HPDE6-E6E7 (cell line): ENCODE data around the gene GIGYF2.

Source experiments
- DNase-seq: peaks from one replicate; pipeline ENCODE4 v3.0.0; 2011; ENCODE audit warnings: missing footprints; ENCODE audit errors: extremely low spot score

GIGYF2 gene

DNA sequence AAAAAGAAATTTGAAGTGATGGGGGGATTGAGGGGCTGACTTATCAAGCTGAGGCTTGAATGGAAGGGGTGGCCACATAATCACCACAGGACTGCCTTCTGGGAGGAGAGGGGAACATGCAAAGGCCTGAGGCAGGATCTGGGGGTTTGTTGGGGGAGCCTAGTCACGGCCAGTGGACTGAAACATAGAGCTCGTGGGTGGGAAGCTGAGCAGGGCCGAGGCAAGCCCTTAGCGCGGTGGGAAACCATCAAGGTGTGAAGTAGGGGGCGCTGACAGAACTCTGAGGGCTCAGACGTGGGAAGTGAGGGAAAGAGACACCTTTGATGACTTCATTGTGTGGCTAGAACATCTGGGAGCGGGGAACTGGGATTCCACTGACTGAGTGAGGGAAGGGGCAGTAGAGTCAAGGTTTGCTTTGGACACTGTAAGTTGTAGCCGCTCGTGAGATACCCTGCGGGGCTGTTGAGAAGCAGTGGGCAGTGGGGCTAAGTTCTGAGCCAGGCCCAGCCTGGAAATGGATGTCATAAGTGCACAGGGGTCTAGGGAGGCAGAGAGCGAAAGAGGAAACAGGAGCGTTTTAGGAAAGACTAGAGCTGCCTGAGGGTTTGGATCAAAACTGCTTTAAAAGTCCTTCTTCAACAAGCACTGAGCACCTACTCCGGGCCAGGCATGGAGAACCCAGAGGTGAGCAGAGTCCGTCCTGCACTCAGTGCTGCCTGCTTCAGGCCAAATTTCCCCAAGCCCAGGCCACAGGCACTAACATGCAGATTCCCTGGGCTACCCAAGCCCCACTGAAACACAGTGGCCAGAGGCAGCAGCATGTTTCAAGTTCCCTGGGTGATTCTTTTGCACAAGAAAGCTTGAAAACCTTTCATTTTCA is 172.2 kb downstream of the GIGYF2 start:
- DNase-seq = no peak

DNA sequence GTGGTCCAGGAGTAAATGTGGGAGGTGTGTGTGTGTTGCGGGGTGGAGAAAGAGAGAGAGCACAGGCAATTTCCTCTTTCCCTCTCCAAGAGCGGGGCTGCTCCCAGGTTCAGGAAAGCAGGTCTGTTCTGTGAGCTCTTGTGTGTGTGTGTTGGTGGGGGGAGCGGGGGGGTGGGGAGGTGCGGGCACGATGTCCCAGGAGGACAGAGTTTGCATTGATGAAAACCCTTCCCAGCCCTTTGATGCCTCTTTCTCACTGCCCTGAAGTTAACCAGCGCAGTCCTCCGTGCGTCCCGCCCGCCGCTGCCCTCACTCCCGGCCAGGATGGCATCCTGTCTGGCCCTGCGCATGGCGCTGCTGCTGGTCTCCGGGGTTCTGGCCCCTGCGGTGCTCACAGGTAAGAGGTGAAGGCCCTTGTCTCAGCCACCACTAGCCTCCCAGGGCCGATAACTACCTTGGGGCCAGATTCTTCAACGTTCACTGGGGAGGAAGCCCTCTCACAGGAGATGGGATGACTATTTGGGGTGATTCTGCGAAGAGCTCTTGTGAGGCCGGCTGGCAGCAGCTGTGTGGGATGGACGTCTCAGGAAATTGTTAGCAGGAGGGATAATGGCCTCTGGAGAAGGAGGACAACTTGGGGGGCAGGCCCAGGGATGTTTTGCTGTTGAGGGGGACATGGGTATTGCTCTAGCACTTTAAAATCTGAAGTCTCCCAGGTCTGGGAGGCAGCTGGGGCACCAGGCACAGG is 173.1 kb downstream of the GIGYF2 start, which contains the start of gene SNORC:
TSS of gene SNORC (plus strand) at position 247 of the 748 bp plus-strand sequence. CDS start at position 325, 78 bp downstream.
- DNase-seq = no peak

DNA sequence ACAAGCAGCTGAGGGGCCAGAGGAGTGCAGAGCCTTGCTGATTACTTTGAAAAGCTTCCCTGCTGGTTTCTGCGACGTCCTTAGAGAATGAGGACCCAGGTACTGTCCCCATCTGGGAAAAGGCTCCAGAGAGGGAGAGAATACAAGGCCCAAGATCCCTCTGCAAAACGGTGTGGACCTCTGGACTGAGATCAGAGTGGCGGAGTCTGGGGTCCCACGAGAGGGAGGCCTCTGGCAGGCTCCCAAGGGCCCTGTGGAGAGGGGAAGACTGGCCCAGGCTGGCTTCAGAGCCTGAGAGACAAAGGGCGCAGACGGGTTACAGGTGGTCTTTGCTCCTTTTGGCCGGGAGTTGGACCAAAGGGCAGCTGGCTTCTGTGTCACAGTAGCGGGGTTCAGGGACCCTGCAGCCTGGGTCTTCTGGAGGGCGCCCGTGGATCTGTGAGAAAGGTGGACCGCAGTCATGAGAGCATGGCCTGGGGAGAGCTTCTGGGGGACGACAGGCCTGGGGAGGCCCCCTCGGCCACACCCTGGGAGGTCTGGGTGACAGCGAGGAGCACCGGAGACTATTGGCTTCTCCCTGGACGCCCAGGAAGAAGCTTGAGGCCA is 173.7 kb downstream of the GIGYF2 start:
- DNase-seq = no peak

DNA sequence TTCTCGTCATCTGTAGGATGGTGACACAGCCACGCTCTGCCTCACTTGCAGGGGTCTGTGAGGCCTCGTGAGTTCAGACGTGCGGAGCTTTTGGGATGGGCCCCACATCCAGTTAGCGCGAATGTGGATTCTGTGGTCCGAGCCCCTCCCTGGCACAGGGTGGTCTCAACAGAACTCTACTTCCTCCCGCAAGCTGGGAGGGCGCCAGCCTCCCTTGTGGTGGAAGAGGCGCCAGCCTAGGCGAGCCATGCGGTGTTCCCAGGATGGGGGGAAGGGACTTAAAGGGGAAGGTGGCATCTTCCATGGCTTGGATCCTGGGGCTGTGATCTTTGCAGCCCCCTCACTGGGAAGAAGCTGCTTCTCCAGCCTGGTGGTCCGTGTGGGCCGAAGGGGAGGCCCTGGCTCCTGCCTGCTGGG is 174.3 kb downstream of the GIGYF2 start:
- no peak for DNase-seq

- no peak for DNase-seq
Observed at GRCh38 chr2:232871835-232872736, 175.0 kb downstream of the GIGYF2 start.

DNA sequence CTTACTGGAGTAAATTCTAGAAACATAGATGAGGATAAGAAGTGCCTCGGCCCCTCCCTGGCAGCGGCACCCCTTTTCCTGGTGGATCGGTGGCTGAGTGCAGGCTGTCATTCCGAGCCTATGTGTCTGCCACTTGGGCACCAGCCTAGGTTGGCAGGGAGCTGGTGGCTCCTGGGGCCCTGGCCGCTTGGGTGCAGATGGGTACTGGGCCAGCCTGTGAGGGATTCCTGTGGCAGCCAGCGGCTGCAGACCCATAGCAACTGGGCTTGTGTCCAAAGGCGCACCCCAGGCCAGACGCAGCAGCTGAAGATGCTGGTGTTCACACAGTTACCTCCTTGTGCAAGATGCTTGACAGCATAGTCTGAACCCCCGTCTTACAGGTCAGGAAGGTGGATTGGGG is 175.7 kb downstream of the GIGYF2 start:
- no peak for DNase-seq

DNA sequence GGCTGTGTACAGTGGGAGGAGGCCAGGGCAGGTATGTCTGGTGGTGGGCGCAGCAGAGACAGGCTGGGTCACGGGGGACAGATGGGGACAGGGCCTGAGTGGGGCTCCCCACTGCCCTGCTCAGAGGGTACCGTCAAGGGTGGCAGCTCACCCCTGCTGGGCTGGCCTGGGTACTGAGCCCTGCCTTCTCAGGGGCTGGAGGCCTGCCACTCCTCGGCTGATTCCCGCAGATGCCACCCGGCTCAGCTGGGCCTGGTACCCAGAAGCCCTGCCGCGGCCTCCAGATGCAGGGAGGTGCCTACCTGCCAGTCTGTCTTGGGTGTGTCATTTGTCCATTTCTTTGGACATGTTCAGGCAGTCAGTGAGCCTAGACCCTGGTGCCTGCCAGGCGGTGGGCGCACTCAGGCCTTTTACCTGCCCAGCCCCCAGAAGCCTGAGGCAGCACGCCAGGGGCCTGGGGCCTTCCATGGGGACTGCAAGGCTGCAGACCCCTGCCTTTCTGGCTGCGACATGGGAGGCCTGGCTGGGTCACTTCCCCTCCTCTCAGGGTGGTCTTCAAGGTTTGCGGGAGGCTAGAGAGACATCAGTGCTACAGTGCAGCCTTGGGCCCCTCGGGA is 176.3 kb downstream of the GIGYF2 start:
- DNase-seq = no peak

DNA sequence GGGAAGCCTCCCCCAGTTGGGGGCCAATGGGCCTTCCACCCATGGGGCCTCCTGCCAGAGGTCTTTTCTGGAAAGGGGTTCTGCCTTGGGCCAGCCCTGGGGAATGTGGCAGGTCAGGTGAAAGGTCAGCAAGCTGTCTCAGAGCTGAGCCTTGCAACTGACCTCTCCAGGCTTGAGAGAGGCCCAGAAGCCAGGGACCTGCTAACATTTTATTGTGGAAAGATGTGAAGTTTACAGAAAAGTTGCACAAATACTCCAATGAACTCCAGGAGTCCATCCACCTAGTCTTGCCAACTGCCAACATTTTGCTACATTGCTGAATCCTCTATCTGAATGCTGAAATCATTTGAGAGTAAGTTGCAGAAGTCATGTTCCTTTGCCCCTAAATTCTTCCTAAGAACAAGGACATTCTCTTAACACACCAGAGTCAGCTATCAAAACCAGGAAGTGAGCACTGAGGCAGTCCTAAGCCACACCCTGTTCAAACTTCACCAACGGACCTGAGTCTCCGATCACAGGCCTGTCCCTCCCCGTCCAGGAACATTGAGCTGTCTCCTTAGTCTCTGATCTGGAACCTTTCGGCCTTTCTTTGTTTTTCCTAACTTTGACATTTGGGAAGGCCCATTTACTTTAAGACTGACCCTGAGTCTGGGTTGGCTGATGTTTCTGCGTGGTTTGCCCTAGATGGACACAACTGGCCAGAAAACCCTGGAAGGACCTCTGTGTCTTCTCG is 176.9 kb downstream of the GIGYF2 start:
- no peak for DNase-seq

DNA sequence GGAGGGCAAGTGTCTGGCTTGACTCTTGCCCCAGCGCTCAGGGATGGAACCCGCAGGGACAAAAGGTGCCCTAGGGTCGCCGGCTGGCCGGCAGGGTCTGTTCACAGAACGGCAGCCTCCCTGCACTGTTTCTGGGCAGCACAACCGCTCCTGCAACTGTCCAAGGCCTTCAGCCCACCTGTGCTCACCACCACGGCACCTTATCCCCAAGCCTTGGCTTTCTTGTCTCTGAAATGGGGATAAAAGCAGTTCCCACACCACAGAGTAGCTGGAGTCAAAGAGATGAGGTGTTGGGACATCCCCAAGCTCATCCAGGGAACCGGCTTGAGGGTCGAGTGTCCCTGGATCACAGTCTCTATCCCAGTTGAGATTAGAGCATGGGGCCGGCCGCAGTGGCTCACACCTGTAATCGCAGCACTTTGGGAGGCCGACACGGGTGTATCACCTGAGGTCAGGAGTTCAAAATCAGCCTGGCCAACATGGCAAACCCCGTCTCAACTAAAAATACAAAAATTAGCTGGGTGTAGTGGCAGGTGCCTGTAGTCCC is 177.6 kb downstream of the GIGYF2 start:
- no peak for DNase-seq

DNA sequence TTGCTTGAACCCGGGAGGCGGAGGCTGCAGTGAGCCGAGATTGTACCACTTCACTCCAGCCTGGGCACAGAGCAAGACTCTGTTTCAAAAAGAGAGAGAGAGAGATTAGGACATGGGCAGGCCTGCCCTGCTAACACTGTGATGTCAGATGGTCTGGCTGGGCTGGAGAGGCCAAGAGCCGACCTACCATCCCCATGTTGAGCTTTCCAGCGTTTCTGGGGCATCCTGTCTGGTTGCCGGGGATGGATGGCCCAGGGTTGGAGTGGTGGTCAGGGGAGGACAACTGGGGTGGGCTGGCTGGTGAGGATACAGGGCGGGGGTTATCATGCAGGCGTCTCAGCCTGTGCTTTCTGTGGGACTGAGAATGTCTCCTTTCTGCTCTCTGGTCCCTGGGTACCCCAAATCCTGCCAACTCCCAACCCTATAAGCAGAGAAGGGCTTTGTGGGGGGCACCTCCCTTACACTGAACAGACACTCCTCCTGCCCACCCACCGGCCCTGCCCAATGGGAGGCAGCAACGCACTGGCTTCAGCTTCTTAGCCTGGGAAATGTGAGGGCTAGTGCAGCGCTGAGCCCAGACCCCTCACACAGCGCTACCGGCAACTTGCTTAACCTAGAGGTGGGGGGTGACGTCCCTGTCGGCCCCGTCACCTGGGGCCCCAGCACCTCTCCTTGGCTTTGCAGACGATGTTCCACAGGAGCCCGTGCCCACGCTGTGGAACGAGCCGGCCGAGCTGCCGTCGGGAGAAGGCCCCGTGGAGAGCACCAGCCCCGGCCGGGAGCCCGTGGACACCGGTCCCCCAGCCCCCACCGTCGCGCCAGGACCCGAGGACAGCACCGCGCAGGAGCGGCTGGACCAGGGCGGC is 178.4 kb downstream of the GIGYF2 start:
- no peak for DNase-seq

DNA sequence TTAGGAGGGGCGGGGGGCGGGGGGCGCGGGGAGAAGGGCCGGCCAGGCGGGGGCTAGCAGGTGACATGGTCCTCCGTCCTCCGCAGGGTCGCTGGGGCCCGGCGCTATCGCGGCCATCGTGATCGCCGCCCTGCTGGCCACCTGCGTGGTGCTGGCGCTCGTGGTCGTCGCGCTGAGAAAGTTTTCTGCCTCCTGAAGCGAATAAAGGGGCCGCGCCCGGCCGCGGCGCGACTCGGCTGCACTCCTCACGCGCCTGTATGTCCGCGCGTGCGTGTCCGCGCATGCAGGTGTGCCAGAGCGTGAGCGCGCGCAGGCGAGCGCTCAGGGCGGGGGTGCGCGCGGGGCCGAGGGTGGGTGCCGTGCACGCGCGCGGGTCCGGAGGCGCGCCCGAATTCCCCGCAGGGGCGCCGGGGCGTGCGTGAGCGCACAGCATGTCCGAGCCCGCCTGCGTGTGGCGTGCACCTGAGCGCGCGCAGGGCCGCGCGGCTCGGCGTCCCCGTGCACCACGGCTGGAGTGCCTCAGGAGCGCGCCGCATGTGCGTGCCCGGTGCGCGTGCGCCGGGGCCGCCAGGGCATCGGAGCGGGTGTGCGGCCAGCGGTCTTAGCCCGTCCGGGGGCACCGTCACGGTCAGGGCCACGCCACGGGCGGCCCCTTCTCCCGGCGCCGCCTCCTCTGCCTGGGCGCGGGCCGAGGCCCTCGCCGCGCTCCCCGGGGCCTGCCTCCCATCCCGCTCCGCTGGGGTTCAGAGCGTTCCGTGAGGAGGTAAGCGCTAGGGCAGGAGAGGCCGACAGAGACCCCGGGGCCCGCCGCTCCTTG is 179.2 kb downstream of the GIGYF2 start:
- peak; percentile 14 for DNase-seq

DNA sequence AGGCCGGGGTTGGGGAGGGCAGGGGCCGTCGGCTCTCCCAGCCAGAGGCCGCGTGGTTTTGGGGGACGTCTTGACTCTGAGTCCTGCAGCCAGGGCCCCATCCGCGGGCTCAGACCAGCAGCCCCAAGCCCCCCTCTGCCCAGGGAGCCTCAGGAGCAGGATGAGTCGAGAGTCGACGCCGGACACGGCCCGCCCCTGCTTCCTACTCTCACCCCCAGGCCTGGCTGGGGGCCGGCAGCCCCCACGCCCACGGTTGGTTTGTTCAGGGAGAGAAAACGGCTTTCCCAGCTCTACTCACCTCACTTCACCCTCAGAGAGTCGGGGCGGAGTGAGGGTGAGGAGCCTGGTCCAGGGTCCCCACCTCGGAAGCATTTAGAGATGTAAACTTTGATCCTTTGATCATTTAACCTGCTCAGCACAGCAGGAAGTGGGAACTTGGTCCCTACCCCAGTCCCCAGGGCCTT is 179.9 kb downstream of the GIGYF2 start:
- DNase-seq = no peak

DNA sequence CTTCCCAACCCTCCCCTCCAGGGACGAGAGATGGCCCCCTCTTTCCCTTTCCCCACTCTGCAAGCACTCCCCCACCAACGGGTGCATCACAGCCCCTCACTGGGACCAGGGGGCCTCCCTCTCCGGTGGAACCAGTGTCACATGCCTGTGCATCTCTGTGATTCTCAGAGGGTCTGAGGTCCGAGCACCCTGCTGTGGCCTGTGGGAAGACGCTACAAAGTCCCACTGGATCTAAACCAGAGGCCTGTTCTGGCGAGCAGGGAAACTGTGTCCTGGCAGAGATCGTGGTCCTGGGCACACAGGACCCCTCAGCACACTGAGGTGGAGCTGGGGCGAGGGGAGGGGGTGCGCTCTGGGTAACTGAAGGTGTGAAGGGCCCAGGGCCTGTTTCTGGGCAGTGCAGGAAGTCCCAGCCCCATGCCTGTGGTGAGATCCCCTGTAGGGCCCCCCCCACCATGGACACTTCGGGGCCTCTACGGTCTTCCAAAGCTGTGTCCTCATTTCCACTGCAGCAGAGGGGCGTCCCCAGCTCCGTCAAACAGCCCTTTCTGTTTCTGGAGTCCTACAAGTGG is 180.9 kb downstream of the GIGYF2 start:
- DNase-seq = no peak

DNA sequence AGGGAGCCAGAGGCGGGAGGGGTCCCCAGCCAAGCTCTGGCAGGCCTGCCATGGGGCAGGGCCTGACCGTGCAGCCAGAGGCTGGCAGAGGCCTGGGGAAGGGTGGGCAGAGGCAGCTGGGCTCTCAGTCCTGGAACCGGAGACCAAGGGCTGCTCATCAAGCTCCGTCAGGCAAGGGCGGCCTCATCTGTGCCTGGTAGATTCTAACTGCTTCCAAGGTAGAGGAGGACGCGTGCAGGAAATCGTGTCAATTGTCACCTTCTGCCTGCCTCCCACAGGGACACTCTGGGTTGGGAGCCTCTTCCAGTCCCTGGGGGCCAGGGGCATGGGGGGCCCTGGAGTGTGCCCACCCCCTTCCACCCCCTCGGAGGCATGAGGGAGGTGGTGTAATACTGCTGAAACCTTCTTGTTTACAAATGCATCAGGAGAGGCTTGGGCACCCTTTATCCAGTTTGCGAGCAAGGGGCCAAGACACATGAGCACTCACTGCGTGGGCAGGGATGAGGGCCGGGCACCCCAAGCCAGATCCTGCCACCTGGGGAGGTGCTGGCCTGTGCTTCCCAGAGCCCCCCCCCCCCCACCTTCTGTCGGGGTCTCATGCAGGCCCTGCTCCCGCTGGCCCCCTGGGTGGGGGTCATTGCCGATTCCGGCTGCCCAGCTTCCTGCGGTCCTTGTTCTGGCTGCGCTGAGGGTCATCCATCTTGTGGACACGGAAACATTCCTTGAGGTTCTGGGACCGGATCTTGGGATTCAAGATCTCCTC is 181.9 kb downstream of the GIGYF2 start:
- DNase-seq = no peak

- DNase-seq = no peak
Observed at GRCh38 chr2:232879618-232880494, 182.7 kb downstream of the GIGYF2 start.
